ENCODE results near the gene TREML4.
A peak's percentile ranks its signal among the peaks of the same experiment; 100 is the strongest.

Gene TREML4

DNA sequence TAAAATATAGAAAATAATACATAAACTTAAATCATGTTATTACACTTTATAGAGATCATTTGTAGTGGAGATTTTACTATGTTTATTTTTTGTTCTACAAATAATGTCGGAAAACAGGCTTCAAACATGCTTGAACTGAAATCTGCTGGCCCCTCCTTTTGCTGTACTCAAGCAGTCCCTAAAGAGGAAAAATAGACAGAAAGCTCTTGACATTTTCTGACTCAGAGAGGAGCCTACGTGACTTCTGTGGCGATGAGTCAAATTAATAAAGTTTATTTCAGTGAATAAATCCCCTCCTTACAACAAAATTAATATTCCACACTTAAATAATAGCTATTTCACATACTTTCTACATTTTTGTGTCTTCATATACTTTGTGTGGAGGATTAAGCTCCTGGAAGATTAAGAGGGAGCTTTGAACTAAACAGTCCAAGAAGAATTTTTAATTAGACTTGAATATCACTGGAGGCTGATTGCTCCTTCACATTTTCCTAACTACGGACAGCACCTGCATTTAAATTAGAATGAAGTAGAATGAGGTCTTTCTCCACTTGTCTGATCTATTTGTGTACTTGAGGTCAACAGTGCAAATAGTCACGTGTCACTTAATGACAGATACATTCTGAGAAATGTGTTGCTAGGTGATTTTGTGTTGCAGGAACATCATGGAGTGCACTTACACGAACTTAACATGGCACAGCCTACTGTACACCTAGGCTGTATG lies 60.0 kb downstream of the TREML4 start:
- peak; percentile 83 for DNase-seq
